Kidney (tissue), 14 donors: ENCODE data around the gene PTPRK. TPM values are rescaled to one million over a fixed set of nuclear protein-coding genes. Genes with fewer than 3 reads are reported as not detected.

Experiments used
- DNase-seq, 5 donors: peaks; one replicate each; pipeline ENCODE4 v3.0.0-alpha.2; 2013 to 2020
- FAIRE-seq: peaks from 2 replicates; lab custom pipeline; 2012; peaks lifted over from hg19 to GRCh38; lab: Jason Lieb, UNC
- H3K27ac ChIP-seq, 2 donors: one replicate each; pipeline ENCODE4 v1.7.0; 2013; ENCODE audit warnings: low read depth in 2 of 2, low read length in 2 of 2, inconsistent platforms in 1 of 2
- H3K27me3 ChIP-seq: one replicate; pipeline ENCODE4 v1.7.1; 2013; ENCODE audit warnings: low read length, inconsistent platforms; ENCODE audit not compliant: control insufficient read depth, insufficient read depth
- H3K36me3 ChIP-seq, 3 donors: one replicate each; pipeline versions ENCODE4 v1.7.0 to v1.7.1; 2013; ENCODE audit warnings: low read length in 3 of 3, control low read depth in 1 of 3, inconsistent platforms in 1 of 3; ENCODE audit not compliant: insufficient read depth in 3 of 3, control insufficient read depth in 2 of 3
- H3K4me1 ChIP-seq, 3 donors: one replicate each; pipeline versions ENCODE4 v1.7.0 to v1.7.1; 2013; ENCODE audit warnings: low read length in 3 of 3, inconsistent platforms in 1 of 3, low read depth in 1 of 3; ENCODE audit not compliant: control insufficient read depth in 2 of 3, insufficient read depth in 2 of 3
- H3K4me3 ChIP-seq, 3 donors: one replicate each; pipeline versions ENCODE4 v1.7.0 to v1.8.1; 2013; ENCODE audit warnings: low read length in 3 of 3, control low read depth in 1 of 3, inconsistent platforms in 1 of 3
- H3K9ac ChIP-seq, 3 donors: one replicate each; pipeline versions ENCODE4 v1.7.0 to v1.7.1; 2013; ENCODE audit warnings: low read length in 3 of 3, control low read depth in 1 of 3, inconsistent platforms in 1 of 3
- H3K9me3 ChIP-seq, 3 donors: one replicate each; pipeline versions ENCODE4 v1.7.0 to v1.7.1; 2013; ENCODE audit warnings: low read length in 3 of 3, control low read depth in 1 of 3, inconsistent platforms in 1 of 3; ENCODE audit not compliant: control insufficient read depth in 2 of 3, insufficient read depth in 1 of 3
- intact Hi-C: fragments of 100-400 bp; cut with DNase I; formaldehyde crosslinking; loops from one replicate; pipeline ENCODE4 v1.11.1; 2022
- polyA plus RNA-seq: library from polyadenylated mRNA; stranded (reverse); fragments of 350-450 nt; fragmentation: Illumina TruSeq; extraction: RNeasy Lipid Tissue Mini Kit (QIAGEN cat#74804); gene quantifications from one replicate; pipeline ENCODE4 v1.2.3, GENCODE V29; 2014; ENCODE audit warnings: low read depth, low replicate concordance; ENCODE audit not compliant: insufficient read depth
- total RNA-seq: library from RNA; stranded (reverse); fragmentation: NEBNext Ultra II Directional; extraction: Animal tissue kit (Norgen Biotek cat#: 25700); gene quantifications from one replicate; pipeline ENCODE4 v1.2.1, GENCODE V29; 2021
- TF ChIP-seq, protein P1 (sequence below): IDR thresholded peaks from 3 replicates; pipeline ENCODE4 v1.5.1; 2012; ENCODE audit warnings: mild to moderate bottlenecking, moderate library complexity, borderline replicate concordance; ENCODE audit not compliant: insufficient read depth; ENCODE audit errors: extremely low read depth
- donor health status: control.
- donor health status: control.
- donor health status: control.
- donor health status: control.
- donor health status: control.
- donor health status: DM: yes; HTN: yes; CAD: no.
- donor health status: Normal renal cell carcinoma (clear cell type).

PTPRK gene
- total and polyA plus RNA-seq, 2 donors from 2014 or later = 9.2 to 72.8 TPM

DNA sequence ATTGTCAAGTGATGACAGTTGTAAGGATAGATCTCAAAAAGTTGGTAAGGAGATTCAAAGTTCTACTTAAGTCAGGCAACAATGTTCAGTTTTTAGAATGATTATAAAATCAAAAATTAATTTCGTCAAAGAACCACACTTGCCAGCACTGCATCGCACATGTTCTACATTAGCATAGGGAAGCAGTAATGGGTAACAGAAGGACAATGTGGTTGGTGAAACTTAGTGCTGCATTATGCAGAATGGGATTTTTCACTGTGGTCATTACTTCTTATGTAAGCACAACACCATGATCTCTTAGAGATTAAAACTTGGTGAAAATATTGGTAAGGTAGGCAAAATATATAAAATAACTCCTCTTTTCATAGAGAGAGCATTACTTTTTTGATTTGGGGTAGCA is 445.8 kb downstream of the PTPRK start:
- intact Hi-C loops = no loop called here

GRCh38 chr6:128073389-128073788 is 447.0 kb downstream of the PTPRK start:
- Histone ChIP-seq H3K36me3 (no peaks in the 10 kb centered on the region), H3K4me3 (no peak overlapping the region), H3K27ac (no peak overlapping the region), H3K27me3 (no peaks in the 10 kb centered on the region), H3K9ac (no peak overlapping the region), H3K9me3 (no peaks in the 10 kb centered on the region), H3K4me1 (no peaks in the 10 kb centered on the region)
- no peak for DNase-seq
- TF ChIP-seq, protein P1, sequence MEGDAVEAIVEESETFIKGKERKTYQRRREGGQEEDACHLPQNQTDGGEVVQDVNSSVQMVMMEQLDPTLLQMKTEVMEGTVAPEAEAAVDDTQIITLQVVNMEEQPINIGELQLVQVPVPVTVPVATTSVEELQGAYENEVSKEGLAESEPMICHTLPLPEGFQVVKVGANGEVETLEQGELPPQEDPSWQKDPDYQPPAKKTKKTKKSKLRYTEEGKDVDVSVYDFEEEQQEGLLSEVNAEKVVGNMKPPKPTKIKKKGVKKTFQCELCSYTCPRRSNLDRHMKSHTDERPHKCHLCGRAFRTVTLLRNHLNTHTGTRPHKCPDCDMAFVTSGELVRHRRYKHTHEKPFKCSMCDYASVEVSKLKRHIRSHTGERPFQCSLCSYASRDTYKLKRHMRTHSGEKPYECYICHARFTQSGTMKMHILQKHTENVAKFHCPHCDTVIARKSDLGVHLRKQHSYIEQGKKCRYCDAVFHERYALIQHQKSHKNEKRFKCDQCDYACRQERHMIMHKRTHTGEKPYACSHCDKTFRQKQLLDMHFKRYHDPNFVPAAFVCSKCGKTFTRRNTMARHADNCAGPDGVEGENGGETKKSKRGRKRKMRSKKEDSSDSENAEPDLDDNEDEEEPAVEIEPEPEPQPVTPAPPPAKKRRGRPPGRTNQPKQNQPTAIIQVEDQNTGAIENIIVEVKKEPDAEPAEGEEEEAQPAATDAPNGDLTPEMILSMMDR = no peak
- intact Hi-C loops = no loop called here
- FAIRE-seq = no peak

More for the DNA sequence above, 445.8 kb downstream of the PTPRK start:
- Histone ChIP-seq H3K4me1 (no peaks in the 10 kb centered on the region), H3K27ac (no peak overlapping the region), H3K27me3 (no peaks in the 10 kb centered on the region), H3K36me3 (no peaks in the 10 kb centered on the region), H3K9ac (no peak overlapping the region), H3K9me3 (no peaks in the 10 kb centered on the region), H3K4me3 (no peak overlapping the region)
- no peak for DNase-seq
- FAIRE-seq = no peak
- TF ChIP-seq, protein P1 = no peak

DNA sequence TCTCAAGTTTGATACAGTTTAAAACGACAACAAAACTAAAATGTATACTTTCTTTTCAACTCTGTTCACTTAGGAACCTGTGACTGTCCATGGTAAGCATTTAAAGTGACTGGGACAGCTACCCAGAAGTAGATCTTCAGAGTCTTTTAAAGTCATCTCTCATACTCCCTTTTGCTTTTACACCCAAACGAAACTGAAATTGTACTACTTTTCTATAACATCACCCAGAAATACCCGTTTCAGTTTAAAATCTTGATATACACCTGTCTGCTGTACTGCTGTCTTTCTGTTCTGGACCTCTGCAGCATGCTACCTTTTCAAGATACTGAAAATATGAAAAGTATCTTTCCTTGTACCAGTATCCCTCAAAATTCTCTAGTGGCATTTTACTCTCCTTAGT is 449.2 kb downstream of the PTPRK start:
- Histone ChIP-seq H3K4me3 (no peak overlapping the region), H3K9me3 (no peaks in the 10 kb centered on the region), H3K4me1 (no peaks in the 10 kb centered on the region), H3K36me3 (no peaks in the 10 kb centered on the region), H3K27ac (no peak overlapping the region), H3K9ac (no peak overlapping the region), H3K27me3 (no peaks in the 10 kb centered on the region)
- no peak for FAIRE-seq
- intact Hi-C loops = no loop called here
- TF ChIP-seq, protein P1 = no peak
- no peak for DNase-seq

- TF ChIP-seq, protein P1 = no peak
- H3K4me3 ChIP-seq = no peak overlapping the region
- no peak for FAIRE-seq
- no peaks in the 10 kb centered on the region for H3K4me1 ChIP-seq
- DNase-seq = no peak
- no peak overlapping the region for H3K27ac ChIP-seq
- H3K9ac ChIP-seq = no peak overlapping the region
- intact Hi-C loops = no loop called here
- no peaks in the 10 kb centered on the region for H3K9me3 ChIP-seq
- H3K36me3 ChIP-seq = no peaks in the 10 kb centered on the region
- no peaks in the 10 kb centered on the region for H3K27me3 ChIP-seq
These were observed 450.0 kb downstream of the PTPRK start for GRCh38 chr6:128070406-128070805.
